ENCODE data around the gene MED7. TPM values are rescaled to one million over a fixed set of nuclear protein-coding genes. Genes with fewer than 3 reads are reported as not detected.

Gene MED7
- total RNA-seq, 1 experiment from 2014 or later: 8.7 TPM

GRCh38 chr5:157160001-157160400 lies 17.3 kb upstream of the MED7 start:
- TF ChIP-seq EZH2 (IDR thresholded peaks at IDR 0.05; ENCODE audit: borderline replicate concordance, low read depth, low read length, poor library complexity, severe bottlenecking): no peak
- no peak for TF ChIP-seq CTCF (conservative IDR thresholded peaks at IDR 0.05; ENCODE audit: low read depth, low read length)
- ChIA-PET CTCF (no interaction called here), POLR2A (ENCODE audit: low non-redundant PET) (no interaction called here)
- Histone ChIP-seq H3K9me3 (ENCODE audit: low read depth, low read length, poor library complexity, severe bottlenecking) (no peaks in the 10 kb centered on the region), H3K27ac (ENCODE audit: low read depth, low read length, poor library complexity, severe bottlenecking) (no peak overlapping the region), H3K36me3 (ENCODE audit: insufficient read depth, low read length, poor library complexity, severe bottlenecking) (no peaks in the 10 kb centered on the region), H3K4me3 (ENCODE audit: low read depth, low read length, poor library complexity, severe bottlenecking) (no peak overlapping the region), H3K27me3 (replicated peaks; ENCODE audit: insufficient read depth, low read depth, low read length, poor library complexity) (no peaks in the 10 kb centered on the region), H3K4me1 (ENCODE audit: insufficient read depth, low read length, poor library complexity, severe bottlenecking) (no peaks in the 10 kb centered on the region)
- BruUV-seq (replicated peaks): no TSS peak
- DNase-seq (ENCODE audit: low spot score): no peak
- intact Hi-C loops (cut with micrococcal nuclease; ENCODE audit: unreplicated experiment): no loop called here

- intact Hi-C loops (cut with micrococcal nuclease; ENCODE audit: unreplicated experiment): no loop called here
- DNase-seq (ENCODE audit: low spot score): no peak
- Histone ChIP-seq H3K4me1 (ENCODE audit: insufficient read depth, low read length, poor library complexity, severe bottlenecking) (no peaks in the 10 kb centered on the region), H3K9me3 (ENCODE audit: low read depth, low read length, poor library complexity, severe bottlenecking) (no peaks in the 10 kb centered on the region), H3K36me3 (ENCODE audit: insufficient read depth, low read length, poor library complexity, severe bottlenecking) (no peaks in the 10 kb centered on the region), H3K27me3 (replicated peaks; ENCODE audit: insufficient read depth, low read depth, low read length, poor library complexity) (no peaks in the 10 kb centered on the region), H3K27ac (ENCODE audit: low read depth, low read length, poor library complexity, severe bottlenecking) (no peak overlapping the region), H3K4me3 (ENCODE audit: low read depth, low read length, poor library complexity, severe bottlenecking) (no peak overlapping the region)
- BruUV-seq (replicated peaks): no TSS peak
- TF ChIP-seq CTCF (conservative IDR thresholded peaks at IDR 0.05; ENCODE audit: low read depth, low read length) (no peak), EZH2 (IDR thresholded peaks at IDR 0.05; ENCODE audit: borderline replicate concordance, low read depth, low read length, poor library complexity, severe bottlenecking) (no peak)
- ChIA-PET POLR2A (ENCODE audit: low non-redundant PET) (no interaction called here), CTCF (no interaction called here)
Measured at GRCh38 chr5:157159209-157159751, 16.6 kb upstream of the MED7 start.

- H3K4me3 ChIP-seq (ENCODE audit: low read depth, low read length, poor library complexity, severe bottlenecking): no peak overlapping the region
- ChIA-PET CTCF (no interaction called here), POLR2A (ENCODE audit: low non-redundant PET) (no interaction called here)
- TF ChIP-seq EZH2 (IDR thresholded peaks at IDR 0.05; ENCODE audit: borderline replicate concordance, low read depth, low read length, poor library complexity, severe bottlenecking) (no peak), CTCF (conservative IDR thresholded peaks at IDR 0.05; ENCODE audit: low read depth, low read length) (no peak)
- H3K27me3 ChIP-seq (replicated peaks; ENCODE audit: insufficient read depth, low read depth, low read length, poor library complexity): no peaks in the 10 kb centered on the region
- intact Hi-C loops (cut with micrococcal nuclease; ENCODE audit: unreplicated experiment): no loop called here
- no peaks in the 10 kb centered on the region for H3K4me1 ChIP-seq (ENCODE audit: insufficient read depth, low read length, poor library complexity, severe bottlenecking)
- no peaks in the 10 kb centered on the region for H3K36me3 ChIP-seq (ENCODE audit: insufficient read depth, low read length, poor library complexity, severe bottlenecking)
- BruUV-seq (replicated peaks): no TSS peak
- DNase-seq (ENCODE audit: low spot score): no peak
- no peak overlapping the region for H3K27ac ChIP-seq (ENCODE audit: low read depth, low read length, poor library complexity, severe bottlenecking)
- H3K9me3 ChIP-seq (ENCODE audit: low read depth, low read length, poor library complexity, severe bottlenecking): no peaks in the 10 kb centered on the region
Measured at GRCh38 chr5:157157293-157157891, 14.7 kb upstream of the MED7 start.

Measured in A673 (cell line).